AG10803 (cell line): ENCODE data around the gene IL1RAP.

Source experiments
- DNase-seq: peaks from one replicate; pipeline ENCODE4 v3.0.0; 2010; ENCODE audit warnings: low read depth
- H3K4me3 ChIP-seq: 2 replicates; pipeline ENCODE4 v1.5.1; 2011; ENCODE audit warnings: mild to moderate bottlenecking, low read length, control low read depth
- CTCF ChIP-seq: conservative IDR thresholded peaks from 2 replicates; pipeline ENCODE4 v1.5.1; 2011; ENCODE audit warnings: mild to moderate bottlenecking, low read length, control low read depth, inconsistent platforms

IL1RAP gene

DNA sequence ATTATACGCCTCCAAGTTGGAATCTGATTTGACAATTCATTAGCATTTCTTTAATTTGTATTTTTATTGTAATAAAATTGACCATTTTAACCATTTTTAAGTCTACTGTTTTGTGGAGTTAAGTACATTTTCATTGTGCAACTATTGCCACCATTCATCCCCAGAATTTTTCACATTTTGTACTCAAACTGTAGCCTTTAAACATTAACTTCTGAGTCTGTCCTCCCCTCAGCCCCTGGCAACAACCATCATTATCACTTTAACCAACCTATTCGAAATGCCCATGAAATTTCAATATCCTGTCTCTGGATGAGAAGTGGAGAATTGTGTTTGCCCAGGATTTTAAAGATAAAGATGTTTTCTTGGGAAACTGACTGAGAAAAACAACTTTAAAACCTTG is 27.7 kb downstream of the IL1RAP start:
- no peak for DNase-seq
- TF ChIP-seq CTCF = no peak
- no peak overlapping the region for H3K4me3 ChIP-seq

DNA sequence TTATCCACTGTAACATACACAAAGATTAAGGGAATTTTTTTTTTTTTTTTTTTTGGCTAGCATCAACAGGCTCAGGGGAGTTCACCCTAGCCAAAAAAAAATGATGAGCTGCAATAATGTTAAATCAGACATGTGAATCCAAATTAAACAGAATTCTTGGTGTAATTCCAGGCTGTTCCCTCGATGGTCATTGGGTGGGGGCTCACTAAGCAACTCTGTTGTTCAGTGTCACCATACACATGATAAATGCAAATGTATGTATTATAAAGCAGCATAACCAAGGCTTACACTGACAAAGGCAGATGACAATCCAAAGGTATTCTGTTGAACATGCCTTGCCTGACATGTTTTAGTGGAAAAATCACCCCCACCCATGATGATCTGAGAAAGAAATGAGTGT is 29.0 kb downstream of the IL1RAP start:
- H3K4me3 ChIP-seq = no peak overlapping the region
- no peak for DNase-seq
- no peak for TF ChIP-seq CTCF

- no peak for DNase-seq
- no peak for TF ChIP-seq CTCF
- H3K4me3 ChIP-seq = no peak overlapping the region
These were observed 29.8 kb downstream of the IL1RAP start for GRCh38 chr3:190543671-190544070.

GRCh38 chr3:190545191-190545590 is 31.3 kb downstream of the IL1RAP start:
- TF ChIP-seq CTCF = no peak
- no peak overlapping the region for H3K4me3 ChIP-seq
- no peak for DNase-seq

DNA sequence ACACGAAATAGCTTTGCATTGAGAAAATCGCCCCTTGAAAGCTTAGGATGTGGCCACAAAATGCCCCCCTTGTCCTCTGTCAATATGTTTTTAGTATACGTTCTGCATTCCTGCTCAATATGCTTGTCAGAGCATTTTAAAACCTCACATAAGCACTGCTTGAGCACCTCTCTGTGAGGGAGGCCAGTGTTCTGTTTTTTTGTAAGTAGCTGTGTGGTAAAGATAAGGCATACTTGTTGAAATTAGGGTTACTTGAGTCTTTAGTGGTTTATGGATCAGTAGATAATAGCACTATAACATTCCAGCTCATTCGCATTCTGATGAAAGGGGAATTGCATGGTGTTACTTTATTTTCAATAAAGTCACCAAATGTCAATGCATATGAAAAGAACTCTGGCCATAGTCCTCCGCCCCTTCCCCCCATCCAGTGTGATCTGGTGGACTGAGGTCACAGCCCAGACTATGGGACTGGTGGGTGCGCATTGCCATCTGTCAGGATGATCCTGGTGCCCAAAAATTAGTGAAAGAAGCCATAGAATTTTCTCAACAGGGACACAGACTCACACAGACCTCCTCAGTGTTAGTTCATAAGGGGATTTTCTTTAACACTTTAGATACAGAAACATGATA is 33.1 kb downstream of the IL1RAP start:
- DNase-seq = no peak
- no peak overlapping the region for H3K4me3 ChIP-seq
- no peak for TF ChIP-seq CTCF

- TF ChIP-seq CTCF = no peak
- H3K4me3 ChIP-seq = no peak overlapping the region
These were observed 34.3 kb downstream of the IL1RAP start for GRCh38 chr3:190548031-190548656.

DNA sequence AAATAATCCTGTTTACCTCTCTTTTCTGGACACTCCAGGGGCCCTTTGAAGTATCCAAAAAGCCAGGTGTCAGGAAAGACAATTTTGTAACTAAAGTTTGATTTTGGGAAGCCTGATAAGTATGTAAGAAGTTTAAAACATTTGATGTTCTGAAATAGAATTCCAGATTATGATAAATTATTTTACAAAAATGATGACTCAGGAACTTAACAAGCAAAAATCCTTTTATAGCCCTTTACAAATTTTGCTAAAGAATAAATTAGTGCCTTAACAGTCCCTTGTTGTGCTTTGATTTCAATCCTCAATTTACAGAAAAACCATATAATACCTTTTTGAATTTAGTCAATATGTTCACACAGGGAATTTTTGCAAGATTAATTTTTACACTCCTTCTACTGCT is 38.1 kb downstream of the IL1RAP start:
- H3K4me3 ChIP-seq = no peak overlapping the region
- no peak for TF ChIP-seq CTCF
- no peak for DNase-seq

More at GRCh38 chr3:190548031-190548656, 34.3 kb downstream of the IL1RAP start:
- no peak for DNase-seq
